ENCODE measurements around the gene SHKBP1. TPM values are rescaled to one million over a fixed set of nuclear protein-coding genes. Genes with fewer than 3 reads are reported as not detected.

The SHKBP1 gene
- total and polyA plus RNA-seq, 9 of the 15 experiments (the other 6 are each of a cell fraction or from before 2014, with no cell fraction given) = 1.2 to 58.1 (median 22.3) TPM

GRCh38 chr19:40598121-40598917, 21.6 kb downstream of the SHKBP1 start (continued):
- peak; percentile 54; the same call in 1 of the 2 replicates for TF ChIP-seq MGA (IDR thresholded peaks at IDR 0.05)
- TF ChIP-seq OTX1 (CRISPR knock-in tag; IDR thresholded peaks at IDR 0.05) = no peak
- TF ChIP-seq, protein P1, sequence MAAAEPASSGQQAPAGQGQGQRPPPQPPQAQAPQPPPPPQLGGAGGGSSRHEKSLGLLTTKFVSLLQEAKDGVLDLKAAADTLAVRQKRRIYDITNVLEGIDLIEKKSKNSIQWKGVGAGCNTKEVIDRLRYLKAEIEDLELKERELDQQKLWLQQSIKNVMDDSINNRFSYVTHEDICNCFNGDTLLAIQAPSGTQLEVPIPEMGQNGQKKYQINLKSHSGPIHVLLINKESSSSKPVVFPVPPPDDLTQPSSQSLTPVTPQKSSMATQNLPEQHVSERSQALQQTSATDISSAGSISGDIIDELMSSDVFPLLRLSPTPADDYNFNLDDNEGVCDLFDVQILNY (CRISPR knock-in tag; IDR thresholded peaks at IDR 0.05) = no peak
- no peak for TF ChIP-seq DMBX1 (CRISPR knock-in tag; IDR thresholded peaks at IDR 0.05; ENCODE audit: borderline replicate concordance)
- no peak for TF ChIP-seq ILK (tag; IDR thresholded peaks at IDR 0.05; ENCODE audit: borderline replicate concordance, low read depth)
- TF ChIP-seq, protein P2, sequence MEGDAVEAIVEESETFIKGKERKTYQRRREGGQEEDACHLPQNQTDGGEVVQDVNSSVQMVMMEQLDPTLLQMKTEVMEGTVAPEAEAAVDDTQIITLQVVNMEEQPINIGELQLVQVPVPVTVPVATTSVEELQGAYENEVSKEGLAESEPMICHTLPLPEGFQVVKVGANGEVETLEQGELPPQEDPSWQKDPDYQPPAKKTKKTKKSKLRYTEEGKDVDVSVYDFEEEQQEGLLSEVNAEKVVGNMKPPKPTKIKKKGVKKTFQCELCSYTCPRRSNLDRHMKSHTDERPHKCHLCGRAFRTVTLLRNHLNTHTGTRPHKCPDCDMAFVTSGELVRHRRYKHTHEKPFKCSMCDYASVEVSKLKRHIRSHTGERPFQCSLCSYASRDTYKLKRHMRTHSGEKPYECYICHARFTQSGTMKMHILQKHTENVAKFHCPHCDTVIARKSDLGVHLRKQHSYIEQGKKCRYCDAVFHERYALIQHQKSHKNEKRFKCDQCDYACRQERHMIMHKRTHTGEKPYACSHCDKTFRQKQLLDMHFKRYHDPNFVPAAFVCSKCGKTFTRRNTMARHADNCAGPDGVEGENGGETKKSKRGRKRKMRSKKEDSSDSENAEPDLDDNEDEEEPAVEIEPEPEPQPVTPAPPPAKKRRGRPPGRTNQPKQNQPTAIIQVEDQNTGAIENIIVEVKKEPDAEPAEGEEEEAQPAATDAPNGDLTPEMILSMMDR (IDR thresholded peaks at IDR 0.05 in 2 of 3, conservative IDR thresholded peaks at IDR 0.05 in 1 of 3; ENCODE audit: insufficient read depth in 2 of 3, low read depth in 1 of 3, low read length in 3 of 3) = peak; percentile 97 to 99 (median 98)
- TF ChIP-seq ZBTB34 (CRISPR knock-in tag; IDR thresholded peaks at IDR 0.05) = no peak
- no peak; the same call in 1 of the 2 replicates for TF ChIP-seq MAFF (IDR thresholded peaks at IDR 0.05; ENCODE audit: low read length)
- no peak; the same call in 1 of the 2 replicates for TF ChIP-seq HDAC2 (IDR thresholded peaks at IDR 0.05)
- no peak for TF ChIP-seq SUPT5H (IDR thresholded peaks at IDR 0.05)
- no peak for TF ChIP-seq U2AF2 (optimal IDR thresholded peaks at IDR 0.05; ENCODE audit: low read depth, low read length)

All from K562 (cell line).